Measurements from ENCODE around the gene TOP2A.

The TOP2A gene

GRCh38 chr17:40346765-40347158 is 70.9 kb downstream of the TOP2A start:
- peak overlapping the region; percentile 31 for H3K4me3 Mint-ChIP-seq
- no peak for DNase-seq (ENCODE audit: low spot score in 2 of 2)
- peaks cover 55% of the 10 kb centered on the region for H3K4me1 Mint-ChIP-seq
- H3K36me3 Mint-ChIP-seq (ENCODE audit: insufficient read depth), result peaks cover 37% of the 10 kb centered on the region
- no peak for ATAC-seq (replicated peaks; ENCODE audit: extremely low read depth, poor library complexity, severe bottlenecking)
- H3K9me3 Mint-ChIP-seq, result no peaks in the 10 kb centered on the region
- H3K27me3 Mint-ChIP-seq, result no peaks in the 10 kb centered on the region
- peak overlapping the region; percentile 35 for H3K27ac Mint-ChIP-seq (ENCODE audit: low read depth)

GRCh38 chr17:40345994-40346764 is 71.5 kb downstream of the TOP2A start:
- Mint-ChIP-seq H3K4me3 (peak overlapping the region; percentile 61), H3K4me1 (peaks cover 57% of the 10 kb centered on the region), H3K36me3 (ENCODE audit: insufficient read depth) (peaks cover 36% of the 10 kb centered on the region)

GRCh38 chr17:40345161-40345993 is 72.3 kb downstream of the TOP2A start:
- ATAC-seq (replicated peaks; ENCODE audit: extremely low read depth, poor library complexity, severe bottlenecking) (no peak), DNase-seq (ENCODE audit: low spot score in 2 of 2) (peak in 1 of 2 donors; percentile 53)
- Mint-ChIP-seq H3K4me3 (peak overlapping the region; percentile 61), H3K4me1 (peaks cover 64% of the 10 kb centered on the region), H3K27ac (ENCODE audit: low read depth) (peak overlapping the region; percentile 89), H3K9me3 (no peaks in the 10 kb centered on the region), H3K36me3 (ENCODE audit: insufficient read depth) (peaks cover 34% of the 10 kb centered on the region), H3K27me3 (no peaks in the 10 kb centered on the region)

More at GRCh38 chr17:40345994-40346764, 71.5 kb downstream of the TOP2A start:
- peak overlapping the region; percentile 89 for H3K27ac Mint-ChIP-seq (ENCODE audit: low read depth)
- ATAC-seq (replicated peaks; ENCODE audit: extremely low read depth, poor library complexity, severe bottlenecking), result no peak
- no peaks in the 10 kb centered on the region for H3K9me3 Mint-ChIP-seq
- no peak for DNase-seq (ENCODE audit: low spot score in 2 of 2)
- H3K27me3 Mint-ChIP-seq, result no peaks in the 10 kb centered on the region

GRCh38 chr17:40344421-40345160 is 73.1 kb downstream of the TOP2A start:
- ATAC-seq (replicated peaks; ENCODE audit: extremely low read depth, poor library complexity, severe bottlenecking) (peak; percentile 31), DNase-seq (ENCODE audit: low spot score in 2 of 2) (no peak)
- Mint-ChIP-seq H3K4me1 (peaks cover 64% of the 10 kb centered on the region), H3K36me3 (ENCODE audit: insufficient read depth) (peaks cover 31% of the 10 kb centered on the region), H3K27ac (ENCODE audit: low read depth) (peak overlapping the region; percentile 89), H3K4me3 (peak overlapping the region; percentile 61), H3K27me3 (no peaks in the 10 kb centered on the region), H3K9me3 (no peaks in the 10 kb centered on the region)

- no peak for ATAC-seq (replicated peaks; ENCODE audit: extremely low read depth, poor library complexity, severe bottlenecking)
Measured at GRCh38 chr17:40343219-40344119, 74.2 kb downstream of the TOP2A start.

GRCh38 chr17:40342504-40343218 is 75.0 kb downstream of the TOP2A start:
- H3K4me1 Mint-ChIP-seq, result peaks cover 65% of the 10 kb centered on the region
- H3K36me3 Mint-ChIP-seq (ENCODE audit: insufficient read depth), result peaks cover 32% of the 10 kb centered on the region
- no peaks in the 10 kb centered on the region for H3K27me3 Mint-ChIP-seq
- peak overlapping the region; percentile 61 for H3K4me3 Mint-ChIP-seq
- H3K27ac Mint-ChIP-seq (ENCODE audit: low read depth), result peak overlapping the region; percentile 89
- ATAC-seq (replicated peaks; ENCODE audit: extremely low read depth, poor library complexity, severe bottlenecking) (no peak), DNase-seq (ENCODE audit: low spot score in 2 of 2) (no peak)
- H3K9me3 Mint-ChIP-seq, result no peaks in the 10 kb centered on the region

More at GRCh38 chr17:40343219-40344119, 74.2 kb downstream of the TOP2A start:
- Mint-ChIP-seq H3K27ac (ENCODE audit: low read depth) (peak overlapping the region; percentile 89), H3K4me1 (peaks cover 64% of the 10 kb centered on the region), H3K36me3 (ENCODE audit: insufficient read depth) (peaks cover 31% of the 10 kb centered on the region), H3K4me3 (peak overlapping the region; percentile 61), H3K9me3 (no peaks in the 10 kb centered on the region), H3K27me3 (no peaks in the 10 kb centered on the region)
- no peak for DNase-seq (ENCODE audit: low spot score in 2 of 2)

- peaks cover 32% of the 10 kb centered on the region for H3K36me3 Mint-ChIP-seq (ENCODE audit: insufficient read depth)
- H3K4me3 Mint-ChIP-seq, result peak overlapping the region; percentile 61
- H3K9me3 Mint-ChIP-seq, result no peaks in the 10 kb centered on the region
- H3K4me1 Mint-ChIP-seq, result peaks cover 65% of the 10 kb centered on the region
- H3K27ac Mint-ChIP-seq (ENCODE audit: low read depth), result peak overlapping the region; percentile 89
- DNase-seq (ENCODE audit: low spot score in 2 of 2) (no peak), ATAC-seq (replicated peaks; ENCODE audit: extremely low read depth, poor library complexity, severe bottlenecking) (no peak)
- H3K27me3 Mint-ChIP-seq, result no peaks in the 10 kb centered on the region
Measured at GRCh38 chr17:40341808-40342503, 75.7 kb downstream of the TOP2A start.

GRCh38 chr17:40340880-40341807 is 76.6 kb downstream of the TOP2A start:
- Mint-ChIP-seq H3K9me3 (no peaks in the 10 kb centered on the region), H3K27me3 (no peaks in the 10 kb centered on the region), H3K4me1 (peaks cover 65% of the 10 kb centered on the region), H3K27ac (ENCODE audit: low read depth) (peak overlapping the region; percentile 89), H3K4me3 (peak overlapping the region; percentile 61), H3K36me3 (ENCODE audit: insufficient read depth) (peaks cover 35% of the 10 kb centered on the region)
- ATAC-seq (replicated peaks; ENCODE audit: extremely low read depth, poor library complexity, severe bottlenecking) (peak; percentile 81), DNase-seq (ENCODE audit: low spot score in 2 of 2) (peak; percentile 83 to 91)

GRCh38 chr17:40340327-40340726 is 77.4 kb downstream of the TOP2A start:
- ATAC-seq (replicated peaks; ENCODE audit: extremely low read depth, poor library complexity, severe bottlenecking) (no peak), DNase-seq (ENCODE audit: low spot score in 2 of 2) (no peak)
- H3K36me3 Mint-ChIP-seq (ENCODE audit: insufficient read depth), result peaks cover 35% of the 10 kb centered on the region
- peaks cover 62% of the 10 kb centered on the region for H3K4me1 Mint-ChIP-seq
- no peaks in the 10 kb centered on the region for H3K9me3 Mint-ChIP-seq
- H3K27ac Mint-ChIP-seq (ENCODE audit: low read depth), result peak overlapping the region; percentile 89
- H3K27me3 Mint-ChIP-seq, result no peaks in the 10 kb centered on the region
- peak overlapping the region; percentile 61 for H3K4me3 Mint-ChIP-seq

- peaks cover 62% of the 10 kb centered on the region for H3K4me1 Mint-ChIP-seq
- no peaks in the 10 kb centered on the region for H3K9me3 Mint-ChIP-seq
- no peaks in the 10 kb centered on the region for H3K27me3 Mint-ChIP-seq
- ATAC-seq (replicated peaks; ENCODE audit: extremely low read depth, poor library complexity, severe bottlenecking), result no peak
- no peak for DNase-seq (ENCODE audit: low spot score in 2 of 2)
- peak overlapping the region; percentile 44 for H3K4me3 Mint-ChIP-seq
- H3K27ac Mint-ChIP-seq (ENCODE audit: low read depth), result peak overlapping the region; percentile 89
- H3K36me3 Mint-ChIP-seq (ENCODE audit: insufficient read depth), result peaks cover 33% of the 10 kb centered on the region
Measured at GRCh38 chr17:40338941-40339649, 78.6 kb downstream of the TOP2A start.

Data from central memory CD8-positive, alpha-beta T cell (primary cell).